IMR-90 (cell line): Measurements from ENCODE around the gene SH3BP4. TPM values are rescaled to one million over a fixed set of nuclear protein-coding genes. Genes with fewer than 3 reads are reported as not detected.
A peak's percentile ranks its signal among the peaks of the same experiment; 100 is the strongest.

Experiments used
- ATAC-seq: fragments of 200-7000 bp; cut with Tn5 transposase; 2 replicates; pipeline ENCODE4 v1.9.1; 2020; ENCODE audit warnings: low read depth, mild to moderate bottlenecking, moderate library complexity
- BruUV-seq: library from RNA; stranded (reverse); fragments of 400-500 nt; replicated peaks from 2 replicates; lab custom pipeline; 2021; lab: Mats Ljungman, UMichigan
- CTCF ChIA-PET: fragments of 300-600 bp; formaldehyde crosslinking; extraction: SDS; loops from one replicate; lab custom pipeline; 2021; ENCODE audit warnings: antibody characterized with exemption; lab: Yijun Ruan, JAX
- POLR2A ChIA-PET: fragments of 300-600 bp; sonication (Branson Sonifier 250); formaldehyde crosslinking; loops from one replicate; lab custom pipeline; 2022; ENCODE audit warnings: antibody characterized with exemption; ENCODE audit not compliant: unreplicated experiment; lab: Charles Lee
- DNase-seq: peaks from one replicate; pipeline ENCODE4 v3.0.0; 2013
- H2AFZ ChIP-seq: replicated peaks from 2 replicates; pipeline ENCODE3; 2013; ENCODE audit warnings: low read length, mild to moderate bottlenecking; ENCODE audit not compliant: poor library complexity
- H2AK5ac ChIP-seq: 2 replicates; pipeline ENCODE4 v1.6.1; 2013; ENCODE audit warnings: low read depth, low read length, inconsistent platforms
- H2AK9ac ChIP-seq: replicated peaks from 2 replicates; pipeline ENCODE3; 2013; ENCODE audit warnings: mild to moderate bottlenecking, low read depth, low read length, moderate library complexity; ENCODE audit not compliant: poor library complexity
- H2BK120ac ChIP-seq: 2 replicates; pipeline ENCODE4 v1.6.1; 2013; ENCODE audit warnings: low read depth, low read length, inconsistent platforms
- H2BK15ac ChIP-seq: 3 replicates; pipeline ENCODE4 v1.6.1; 2013; ENCODE audit warnings: low read depth, low read length, inconsistent platforms
- H2BK20ac ChIP-seq: 2 replicates; pipeline ENCODE4 v1.6.1; 2013; ENCODE audit warnings: low read depth, mild to moderate bottlenecking, inconsistent platforms, low read length, moderate library complexity
- H2BK5ac ChIP-seq: 2 replicates; pipeline ENCODE4 v1.6.1; 2013; ENCODE audit warnings: mild to moderate bottlenecking, low read depth, low read length, inconsistent platforms; ENCODE audit not compliant: poor library complexity, severe bottlenecking
- H3K14ac ChIP-seq: replicated peaks from 2 replicates; pipeline ENCODE4 v1.6.1; 2013; ENCODE audit warnings: low read depth, low read length, inconsistent platforms
- H3K18ac ChIP-seq: 2 replicates; pipeline ENCODE4 v1.6.1; 2013; ENCODE audit warnings: low read depth, low read length, control low read depth
- H3K23ac ChIP-seq: 2 replicates; pipeline ENCODE4 v1.6.1; 2013; ENCODE audit warnings: low read depth, low read length, inconsistent platforms
- H3K27ac ChIP-seq: 2 replicates; pipeline ENCODE4 v1.5.1; 2013; ENCODE audit warnings: mild to moderate bottlenecking, control low read depth, low read length; ENCODE audit not compliant: insufficient read depth
- H3K27me3 ChIP-seq: 2 replicates; pipeline ENCODE4 v1.6.1; 2013; ENCODE audit warnings: low read length; ENCODE audit not compliant: control insufficient read depth, insufficient read depth
- H3K36me3 ChIP-seq: 2 replicates; pipeline ENCODE4 v1.6.1; 2013; ENCODE audit warnings: low read length, mixed read lengths; ENCODE audit not compliant: control insufficient read depth, insufficient read depth
- H3K4ac ChIP-seq: 2 replicates; pipeline ENCODE4 v1.6.1; 2013; ENCODE audit warnings: low read depth, low read length, inconsistent platforms
- H3K4me1 ChIP-seq: 2 replicates; pipeline ENCODE4 v1.6.1; 2013; ENCODE audit warnings: low read length, mixed read lengths; ENCODE audit not compliant: control insufficient read depth, insufficient read depth
- H3K4me2 ChIP-seq: 2 replicates; pipeline ENCODE4 v1.6.1; 2013; ENCODE audit warnings: low read depth, mild to moderate bottlenecking, control low read depth, low read length, moderate library complexity
- H3K4me3 ChIP-seq: 2 replicates; pipeline ENCODE4 v1.5.1; 2013; ENCODE audit warnings: low read depth, mild to moderate bottlenecking, control low read depth, low read length, moderate library complexity; ENCODE audit not compliant: insufficient read depth
- H3K56ac ChIP-seq: 2 replicates; pipeline ENCODE4 v1.6.1; 2013; ENCODE audit warnings: low read length, inconsistent platforms; ENCODE audit not compliant: insufficient read depth; ENCODE audit errors: extremely low read depth
- H3K79me1 ChIP-seq, 2 experiments: 2 replicates each; pipeline ENCODE4 v1.6.1; 2013; ENCODE audit warnings: low read length in 2 of 2, inconsistent platforms in 1 of 2, low read depth in 1 of 2
- H3K9ac ChIP-seq: 2 replicates; pipeline ENCODE4 v1.6.1; 2013; ENCODE audit warnings: low read depth, low read length, control low read depth
- H3K9me1 ChIP-seq: 2 replicates; pipeline ENCODE4 v1.6.1; 2013; ENCODE audit warnings: low read length, inconsistent platforms; ENCODE audit not compliant: insufficient read depth
- H3K9me3 ChIP-seq: 2 replicates; pipeline ENCODE4 v1.6.1; 2013; ENCODE audit warnings: low read length; ENCODE audit not compliant: control insufficient read depth, insufficient read depth
- H4K20me1 ChIP-seq: 2 replicates; pipeline ENCODE4 v1.6.1; 2013; ENCODE audit warnings: low read length, inconsistent platforms; ENCODE audit not compliant: insufficient read depth
- H4K5ac ChIP-seq: 2 replicates; pipeline ENCODE4 v1.6.1; 2013; ENCODE audit warnings: mild to moderate bottlenecking, low read depth, low read length, control low read depth
- H4K8ac ChIP-seq, 2 experiments: 2 replicates each; pipeline ENCODE4 v1.6.1; 2013; ENCODE audit warnings: low read depth in 2 of 2, low read length in 2 of 2, control low read depth in 1 of 2, inconsistent platforms in 1 of 2
- H4K91ac ChIP-seq: 2 replicates; pipeline ENCODE4 v1.6.1; 2013; ENCODE audit warnings: low read depth, low read length, inconsistent platforms; ENCODE audit not compliant: insufficient read depth
- BHLHE40 ChIP-seq: fragments of 150-350 bp; IDR thresholded peaks from 2 replicates; pipeline ENCODE4 v1.6.1; 2016; ENCODE audit warnings: mild to moderate bottlenecking, low read depth, low read length
- CEBPB ChIP-seq: IDR thresholded peaks from 2 replicates; pipeline ENCODE4 v1.6.1; 2012; ENCODE audit warnings: low read depth, low read length, improper control_type of control experiment
- CHD1 ChIP-seq: IDR thresholded peaks from 2 replicates; pipeline ENCODE4 v1.6.1; 2012; ENCODE audit warnings: low read depth, low read length, improper control_type of control experiment
- FOS ChIP-seq: fragments of 150-350 bp; IDR thresholded peaks from 2 replicates; pipeline ENCODE4 v1.6.1; 2016; ENCODE audit warnings: low read depth, low read length
- MAFK ChIP-seq: IDR thresholded peaks from 2 replicates; pipeline ENCODE4 v1.6.1; 2012; ENCODE audit warnings: low read depth, low read length, improper control_type of control experiment
- MAZ ChIP-seq: IDR thresholded peaks from 2 replicates; pipeline ENCODE4 v1.6.1; 2012; ENCODE audit warnings: low read depth, mild to moderate bottlenecking, low read length, improper control_type of control experiment, moderate library complexity, borderline replicate concordance
- NFE2L2 ChIP-seq: fragments of 150-350 bp; IDR thresholded peaks from 2 replicates; pipeline ENCODE4 v1.6.1; 2016; ENCODE audit warnings: low read depth, mild to moderate bottlenecking, low read length
- POLR2A ChIP-seq: IDR thresholded peaks from 2 replicates; pipeline ENCODE4 v1.6.1; 2012; ENCODE audit warnings: mild to moderate bottlenecking, low read depth, low read length
- RAD21 ChIP-seq: IDR thresholded peaks from 2 replicates; pipeline ENCODE4 v1.6.1; 2012; ENCODE audit warnings: low read length, improper control_type of control experiment
- RCOR1 ChIP-seq: IDR thresholded peaks from 2 replicates; pipeline ENCODE4 v1.6.1; 2012; ENCODE audit warnings: mild to moderate bottlenecking, low read length, improper control_type of control experiment; ENCODE audit not compliant: insufficient replicate concordance
- RFX5 ChIP-seq: IDR thresholded peaks from 2 replicates; pipeline ENCODE4 v1.8.0; 2012; ENCODE audit warnings: low read depth, mild to moderate bottlenecking, low read length, moderate library complexity
- WGBS, 2 experiments: methylation state at CpG; one replicate each; pipeline versions ENCODE4 v1.1.5 to v1.1.7; 2013; ENCODE audit warnings: missing lambda C conversion rate in 2 of 2; ENCODE audit not compliant: insufficient read length in 1 of 2; ENCODE audit errors: extremely low coverage in 2 of 2; 5-methylcytosine and 5-hydroxymethylcytosine counted together
- dilution Hi-C: fragments of 300-500 bp; cut with HindIII; formaldehyde crosslinking; loops from one replicate; pipeline ENCODE4 v1.14.3; 2018; ENCODE audit warnings: low sequenced_read_pairs; ENCODE audit not compliant: unreplicated experiment
- in situ Hi-C: fragments of 300-500 bp; cut with MboI; formaldehyde crosslinking; loops from 3 replicates; pipeline ENCODE4 v1.14.3; 2019; ENCODE audit warnings: low sequenced_read_pairs, inconsistent platforms, mixed read lengths
- intact Hi-C: fragments of 100-400 bp; cut with micrococcal nuclease; formaldehyde crosslinking; loops from 2 replicates; pipeline ENCODE4 v1.10.0; 2022
- polyA plus RNA-seq, 3 experiments: library from polyadenylated mRNA; depleted of rRNA; stranded (reverse); fragments of >200 nt; gene quantifications; 2 replicates each; pipeline ENCODE4 v1.2.3, GENCODE V29; 2012; ENCODE audit warnings: low replicate concordance in 1 of 3
- total RNA-seq: library from RNA; depleted of rRNA; stranded (reverse); fragments of >200 nt; gene quantifications from 2 replicates; pipeline ENCODE4 v1.2.3, GENCODE V29; 2012
- TF ChIP-seq, protein P1 (sequence below): fragments of 150-350 bp; IDR thresholded peaks from 2 replicates; pipeline ENCODE4 v1.6.1; 2016; ENCODE audit warnings: low read depth, mild to moderate bottlenecking, low read length, moderate library complexity, borderline replicate concordance
- TF ChIP-seq, protein P2 (sequence below): fragments of 150-350 bp; IDR thresholded peaks from 2 replicates; pipeline ENCODE4 v1.6.1; 2017; ENCODE audit warnings: mild to moderate bottlenecking, antibody characterized with exemption, low read length, low read depth
- TF ChIP-seq, protein P3 (sequence below): conservative IDR thresholded peaks from 2 replicates; pipeline ENCODE4 v1.5.1; 2012; ENCODE audit warnings: mild to moderate bottlenecking, low read depth, low read length, improper control_type of control experiment

Gene SH3BP4
- total and polyA plus RNA-seq, 2 of the 4 experiments (the other 2 are of a cell fraction) = 104 to 122 TPM

DNA sequence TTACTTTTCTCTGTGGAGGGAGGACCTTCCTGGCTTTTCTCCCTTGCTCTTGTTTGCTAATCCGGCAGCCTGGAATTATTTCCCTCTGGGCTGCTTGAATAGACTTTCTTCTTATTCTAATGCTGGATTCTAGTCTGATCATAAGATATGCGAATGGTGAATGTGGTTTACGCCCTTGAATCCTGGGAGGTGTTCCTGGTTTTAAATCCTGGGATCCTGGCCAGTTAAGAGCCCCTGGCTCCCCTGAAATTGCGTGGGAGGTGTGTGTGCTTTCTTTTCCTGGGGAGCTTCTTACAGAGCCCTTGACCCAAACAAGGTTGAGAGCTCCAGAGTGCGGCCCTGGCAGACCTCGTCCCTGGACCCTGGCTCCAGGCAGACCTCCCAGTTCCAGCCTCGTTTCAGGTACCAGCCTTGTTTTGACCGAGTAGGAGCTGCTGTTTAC lies 2.8 kb downstream of the SH3BP4 start:
- peak overlapping the region; percentile 88 for H2BK120ac ChIP-seq
- no peak for ATAC-seq
- H4K91ac ChIP-seq = peak overlapping the region; percentile 94
- H3K9ac ChIP-seq = peak overlapping the region; percentile 72
- no peak overlapping the region for H4K5ac ChIP-seq
- 100% methylated on average over 1 of the region's 8 CpGs; no CpG with 5 or more reads in 1 of the 2 experiments for WGBS, 2 experiments
- peaks cover 66% of the 10 kb centered on the region for H4K20me1 ChIP-seq
- in situ Hi-C loops = loop anchor here (10.0 kb wide), 1 partner anchor 150 kb away; no protein-coding TSS in a partner anchor
- peak overlapping the region; percentile 99 for H3K23ac ChIP-seq
- intact Hi-C loops = loop anchor here (2.0 kb wide), 1 partner anchor 26 kb away; no protein-coding TSS in a partner anchor
- H3K4me2 ChIP-seq = peak overlapping the region; percentile 84
- peak overlapping the region; percentile 47; the same call in 1 of the 3 replicates for H2BK15ac ChIP-seq
- H2BK20ac ChIP-seq = peak overlapping the region; percentile 67; the same call in 1 of the 2 replicates
- TF ChIP-seq MAZ (no peak), CHD1 (no peak), NFE2L2 (no peak), CEBPB (no peak), MAFK (no peak), FOS (no peak), RFX5 (no peak), RCOR1 (no peak), BHLHE40 (no peak), POLR2A (no peak), RAD21 (no peak)
- TF ChIP-seq, protein P1, sequence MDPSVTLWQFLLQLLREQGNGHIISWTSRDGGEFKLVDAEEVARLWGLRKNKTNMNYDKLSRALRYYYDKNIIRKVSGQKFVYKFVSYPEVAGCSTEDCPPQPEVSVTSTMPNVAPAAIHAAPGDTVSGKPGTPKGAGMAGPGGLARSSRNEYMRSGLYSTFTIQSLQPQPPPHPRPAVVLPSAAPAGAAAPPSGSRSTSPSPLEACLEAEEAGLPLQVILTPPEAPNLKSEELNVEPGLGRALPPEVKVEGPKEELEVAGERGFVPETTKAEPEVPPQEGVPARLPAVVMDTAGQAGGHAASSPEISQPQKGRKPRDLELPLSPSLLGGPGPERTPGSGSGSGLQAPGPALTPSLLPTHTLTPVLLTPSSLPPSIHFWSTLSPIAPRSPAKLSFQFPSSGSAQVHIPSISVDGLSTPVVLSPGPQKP = no peak
- TF ChIP-seq, protein P2, sequence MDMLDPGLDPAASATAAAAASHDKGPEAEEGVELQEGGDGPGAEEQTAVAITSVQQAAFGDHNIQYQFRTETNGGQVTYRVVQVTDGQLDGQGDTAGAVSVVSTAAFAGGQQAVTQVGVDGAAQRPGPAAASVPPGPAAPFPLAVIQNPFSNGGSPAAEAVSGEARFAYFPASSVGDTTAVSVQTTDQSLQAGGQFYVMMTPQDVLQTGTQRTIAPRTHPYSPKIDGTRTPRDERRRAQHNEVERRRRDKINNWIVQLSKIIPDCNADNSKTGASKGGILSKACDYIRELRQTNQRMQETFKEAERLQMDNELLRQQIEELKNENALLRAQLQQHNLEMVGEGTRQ = no peak
- TF ChIP-seq, protein P3, sequence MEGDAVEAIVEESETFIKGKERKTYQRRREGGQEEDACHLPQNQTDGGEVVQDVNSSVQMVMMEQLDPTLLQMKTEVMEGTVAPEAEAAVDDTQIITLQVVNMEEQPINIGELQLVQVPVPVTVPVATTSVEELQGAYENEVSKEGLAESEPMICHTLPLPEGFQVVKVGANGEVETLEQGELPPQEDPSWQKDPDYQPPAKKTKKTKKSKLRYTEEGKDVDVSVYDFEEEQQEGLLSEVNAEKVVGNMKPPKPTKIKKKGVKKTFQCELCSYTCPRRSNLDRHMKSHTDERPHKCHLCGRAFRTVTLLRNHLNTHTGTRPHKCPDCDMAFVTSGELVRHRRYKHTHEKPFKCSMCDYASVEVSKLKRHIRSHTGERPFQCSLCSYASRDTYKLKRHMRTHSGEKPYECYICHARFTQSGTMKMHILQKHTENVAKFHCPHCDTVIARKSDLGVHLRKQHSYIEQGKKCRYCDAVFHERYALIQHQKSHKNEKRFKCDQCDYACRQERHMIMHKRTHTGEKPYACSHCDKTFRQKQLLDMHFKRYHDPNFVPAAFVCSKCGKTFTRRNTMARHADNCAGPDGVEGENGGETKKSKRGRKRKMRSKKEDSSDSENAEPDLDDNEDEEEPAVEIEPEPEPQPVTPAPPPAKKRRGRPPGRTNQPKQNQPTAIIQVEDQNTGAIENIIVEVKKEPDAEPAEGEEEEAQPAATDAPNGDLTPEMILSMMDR = no peak
- H3K9me1 ChIP-seq = peaks cover 34% of the 10 kb centered on the region
- peak overlapping the region; percentile 94 for H3K4ac ChIP-seq
- POLR2A ChIA-PET = no interaction called here
- peak overlapping the region; percentile 74 to 76; a peak in 2 of 4 replicates for H4K8ac ChIP-seq
- no TSS peak for BruUV-seq
- peak overlapping the region; percentile 30 for H2AK5ac ChIP-seq
- peak overlapping the region; percentile 29 for H2AK9ac ChIP-seq
- peak overlapping the region; percentile 96 for H3K27ac ChIP-seq
- CTCF ChIA-PET = interaction anchor here (0.6 to 1.1 kb wide), 3 partner anchors 17 to 476 kb away, joined by 3 to 4 read pairs (median 3); no protein-coding TSS in a partner anchor
- no peaks in the 10 kb centered on the region for H3K9me3 ChIP-seq
- dilution Hi-C loops = no loop called here
- H3K36me3 ChIP-seq = peaks cover 18% of the 10 kb centered on the region
- H3K56ac ChIP-seq = peak overlapping the region; percentile 95
- H3K79me1 ChIP-seq = peaks cover 8 to 36% of the 10 kb centered on the region in 2 experiments; a peak in 3 of 4 replicates
- peak overlapping the region; percentile 40 for H3K18ac ChIP-seq
- peak; percentile 64 for DNase-seq
- peak overlapping the region; percentile 97 for H3K14ac ChIP-seq
- peaks cover 38% of the 10 kb centered on the region for H3K4me1 ChIP-seq
- H3K4me3 ChIP-seq = peak overlapping the region; percentile 56
- H3K27me3 ChIP-seq = no peaks in the 10 kb centered on the region
- H2AFZ ChIP-seq = no peak overlapping the region
- peak overlapping the region; percentile 91 for H2BK5ac ChIP-seq
